Measurements from ENCODE around the gene TSHZ3.

Gene TSHZ3

GRCh38 chr19:31349160-31349881 is at the start of gene TSHZ3:
Gene TSHZ3, minus strand, starts transcription at chr19:31349436. Its CDS starts 217 bp downstream, at chr19:31349219.
- no peaks in the 10 kb centered on the region for H3K36me3 ChIP-seq (ENCODE audit: control insufficient read depth, low read depth, low read length)
- no peak within 1 kb of the TSS for H3K27ac ChIP-seq (ENCODE audit: low read length)
- H3K4me3 ChIP-seq (ENCODE audit: low read length): peak within 1 kb of the TSS; percentile 62
- H3K27me3 ChIP-seq (ENCODE audit: control insufficient read depth, insufficient read depth, low read length): peaks cover 79% of the 10 kb centered on the region
- H3K9ac ChIP-seq (ENCODE audit: low read length): no peak within 1 kb of the TSS
- peaks cover 39% of the 10 kb centered on the region for H3K4me1 ChIP-seq (ENCODE audit: control insufficient read depth, low read depth, low read length)
- no peaks in the 10 kb centered on the region for H3K9me3 ChIP-seq (ENCODE audit: control insufficient read depth, low read depth, low read length)

GRCh38 chr19:31397308-31397707 is 48.1 kb upstream of the TSHZ3 start:
- H3K27me3 ChIP-seq (ENCODE audit: control insufficient read depth, insufficient read depth, low read length): no peaks in the 10 kb centered on the region
- H3K9ac ChIP-seq (ENCODE audit: low read length): no peak overlapping the region
- H3K27ac ChIP-seq (ENCODE audit: low read length): no peak overlapping the region
- no peaks in the 10 kb centered on the region for H3K4me1 ChIP-seq (ENCODE audit: control insufficient read depth, low read depth, low read length)
- no peaks in the 10 kb centered on the region for H3K36me3 ChIP-seq (ENCODE audit: control insufficient read depth, low read depth, low read length)
- no peak overlapping the region for H3K4me3 ChIP-seq (ENCODE audit: low read length)
- no peaks in the 10 kb centered on the region for H3K9me3 ChIP-seq (ENCODE audit: control insufficient read depth, low read depth, low read length)

GRCh38 chr19:31392464-31392863 is 43.2 kb upstream of the TSHZ3 start:
- H3K9ac ChIP-seq (ENCODE audit: low read length): no peak overlapping the region

GRCh38 chr19:31391518-31391917 is 42.3 kb upstream of the TSHZ3 start:
- Histone ChIP-seq H3K9ac (ENCODE audit: low read length) (no peak overlapping the region), H3K27me3 (ENCODE audit: control insufficient read depth, insufficient read depth, low read length) (no peaks in the 10 kb centered on the region)

More at GRCh38 chr19:31392464-31392863, 43.2 kb upstream of the TSHZ3 start:
- Histone ChIP-seq H3K36me3 (ENCODE audit: control insufficient read depth, low read depth, low read length) (no peaks in the 10 kb centered on the region), H3K4me1 (ENCODE audit: control insufficient read depth, low read depth, low read length) (no peaks in the 10 kb centered on the region), H3K9me3 (ENCODE audit: control insufficient read depth, low read depth, low read length) (no peaks in the 10 kb centered on the region), H3K4me3 (ENCODE audit: low read length) (no peak overlapping the region), H3K27ac (ENCODE audit: low read length) (no peak overlapping the region), H3K27me3 (ENCODE audit: control insufficient read depth, insufficient read depth, low read length) (no peaks in the 10 kb centered on the region)

GRCh38 chr19:31390711-31391110 is 41.5 kb upstream of the TSHZ3 start:
- Histone ChIP-seq H3K36me3 (ENCODE audit: control insufficient read depth, low read depth, low read length) (no peaks in the 10 kb centered on the region), H3K4me3 (ENCODE audit: low read length) (no peak overlapping the region), H3K27me3 (ENCODE audit: control insufficient read depth, insufficient read depth, low read length) (no peaks in the 10 kb centered on the region), H3K4me1 (ENCODE audit: control insufficient read depth, low read depth, low read length) (peaks cover 5% of the 10 kb centered on the region), H3K9me3 (ENCODE audit: control insufficient read depth, low read depth, low read length) (no peaks in the 10 kb centered on the region), H3K27ac (ENCODE audit: low read length) (no peak overlapping the region), H3K9ac (ENCODE audit: low read length) (no peak overlapping the region)

More at GRCh38 chr19:31391518-31391917, 42.3 kb upstream of the TSHZ3 start:
- no peaks in the 10 kb centered on the region for H3K36me3 ChIP-seq (ENCODE audit: control insufficient read depth, low read depth, low read length)
- no peaks in the 10 kb centered on the region for H3K4me1 ChIP-seq (ENCODE audit: control insufficient read depth, low read depth, low read length)
- H3K27ac ChIP-seq (ENCODE audit: low read length): no peak overlapping the region
- no peak overlapping the region for H3K4me3 ChIP-seq (ENCODE audit: low read length)
- no peaks in the 10 kb centered on the region for H3K9me3 ChIP-seq (ENCODE audit: control insufficient read depth, low read depth, low read length)

- Histone ChIP-seq H3K27me3 (ENCODE audit: control insufficient read depth, insufficient read depth, low read length) (no peaks in the 10 kb centered on the region), H3K4me3 (ENCODE audit: low read length) (no peak overlapping the region), H3K27ac (ENCODE audit: low read length) (no peak overlapping the region), H3K9me3 (ENCODE audit: control insufficient read depth, low read depth, low read length) (no peaks in the 10 kb centered on the region), H3K9ac (ENCODE audit: low read length) (no peak overlapping the region), H3K36me3 (ENCODE audit: control insufficient read depth, low read depth, low read length) (no peaks in the 10 kb centered on the region), H3K4me1 (ENCODE audit: control insufficient read depth, low read depth, low read length) (peaks cover 6% of the 10 kb centered on the region)
These were observed 40.6 kb upstream of the TSHZ3 start for GRCh38 chr19:31389874-31390273.

- Histone ChIP-seq H3K27me3 (ENCODE audit: control insufficient read depth, insufficient read depth, low read length) (no peaks in the 10 kb centered on the region), H3K4me3 (ENCODE audit: low read length) (no peak overlapping the region), H3K4me1 (ENCODE audit: control insufficient read depth, low read depth, low read length) (peaks cover 6% of the 10 kb centered on the region), H3K9ac (ENCODE audit: low read length) (no peak overlapping the region), H3K9me3 (ENCODE audit: control insufficient read depth, low read depth, low read length) (no peaks in the 10 kb centered on the region), H3K27ac (ENCODE audit: low read length) (no peak overlapping the region), H3K36me3 (ENCODE audit: control insufficient read depth, low read depth, low read length) (no peaks in the 10 kb centered on the region)
These were observed 38.6 kb upstream of the TSHZ3 start for GRCh38 chr19:31387717-31388301.

GRCh38 chr19:31386806-31387205 is 37.6 kb upstream of the TSHZ3 start:
- H3K9me3 ChIP-seq (ENCODE audit: control insufficient read depth, low read depth, low read length): no peaks in the 10 kb centered on the region
- H3K4me3 ChIP-seq (ENCODE audit: low read length): no peak overlapping the region
- H3K4me1 ChIP-seq (ENCODE audit: control insufficient read depth, low read depth, low read length): peaks cover 6% of the 10 kb centered on the region
- H3K27me3 ChIP-seq (ENCODE audit: control insufficient read depth, insufficient read depth, low read length): no peaks in the 10 kb centered on the region
- H3K27ac ChIP-seq (ENCODE audit: low read length): no peak overlapping the region
- H3K36me3 ChIP-seq (ENCODE audit: control insufficient read depth, low read depth, low read length): no peaks in the 10 kb centered on the region
- H3K9ac ChIP-seq (ENCODE audit: low read length): no peak overlapping the region

GRCh38 chr19:31385744-31386143 is 36.5 kb upstream of the TSHZ3 start:
- Histone ChIP-seq H3K9ac (ENCODE audit: low read length) (no peak overlapping the region), H3K36me3 (ENCODE audit: control insufficient read depth, low read depth, low read length) (no peaks in the 10 kb centered on the region), H3K9me3 (ENCODE audit: control insufficient read depth, low read depth, low read length) (no peaks in the 10 kb centered on the region), H3K4me3 (ENCODE audit: low read length) (no peak overlapping the region), H3K27ac (ENCODE audit: low read length) (no peak overlapping the region), H3K4me1 (ENCODE audit: control insufficient read depth, low read depth, low read length) (peaks cover 6% of the 10 kb centered on the region), H3K27me3 (ENCODE audit: control insufficient read depth, insufficient read depth, low read length) (no peaks in the 10 kb centered on the region)

GRCh38 chr19:31383553-31383952 is 34.3 kb upstream of the TSHZ3 start:
- H3K4me1 ChIP-seq (ENCODE audit: control insufficient read depth, low read depth, low read length): peaks cover 6% of the 10 kb centered on the region
- H3K9ac ChIP-seq (ENCODE audit: low read length): no peak overlapping the region
- no peaks in the 10 kb centered on the region for H3K27me3 ChIP-seq (ENCODE audit: control insufficient read depth, insufficient read depth, low read length)
- H3K4me3 ChIP-seq (ENCODE audit: low read length): no peak overlapping the region
- H3K9me3 ChIP-seq (ENCODE audit: control insufficient read depth, low read depth, low read length): no peaks in the 10 kb centered on the region
- H3K36me3 ChIP-seq (ENCODE audit: control insufficient read depth, low read depth, low read length): no peaks in the 10 kb centered on the region
- H3K27ac ChIP-seq (ENCODE audit: low read length): no peak overlapping the region

GRCh38 chr19:31380854-31381253 is 31.6 kb upstream of the TSHZ3 start:
- Histone ChIP-seq H3K4me1 (ENCODE audit: control insufficient read depth, low read depth, low read length) (peaks cover 2% of the 10 kb centered on the region), H3K27ac (ENCODE audit: low read length) (no peak overlapping the region), H3K27me3 (ENCODE audit: control insufficient read depth, insufficient read depth, low read length) (no peaks in the 10 kb centered on the region), H3K36me3 (ENCODE audit: control insufficient read depth, low read depth, low read length) (no peaks in the 10 kb centered on the region), H3K9ac (ENCODE audit: low read length) (no peak overlapping the region), H3K9me3 (ENCODE audit: control insufficient read depth, low read depth, low read length) (no peaks in the 10 kb centered on the region), H3K4me3 (ENCODE audit: low read length) (no peak overlapping the region)

- Histone ChIP-seq H3K27ac (ENCODE audit: low read length) (no peak overlapping the region), H3K4me1 (ENCODE audit: control insufficient read depth, low read depth, low read length) (no peaks in the 10 kb centered on the region), H3K9me3 (ENCODE audit: control insufficient read depth, low read depth, low read length) (no peaks in the 10 kb centered on the region)
These were observed 29.2 kb upstream of the TSHZ3 start for GRCh38 chr19:31378404-31378803.

More at GRCh38 chr19:31378404-31378803, 29.2 kb upstream of the TSHZ3 start:
- no peak overlapping the region for H3K9ac ChIP-seq (ENCODE audit: low read length)
- no peak overlapping the region for H3K4me3 ChIP-seq (ENCODE audit: low read length)
- no peaks in the 10 kb centered on the region for H3K36me3 ChIP-seq (ENCODE audit: control insufficient read depth, low read depth, low read length)
- H3K27me3 ChIP-seq (ENCODE audit: control insufficient read depth, insufficient read depth, low read length): no peaks in the 10 kb centered on the region
